Stimulated activated naive CD8-positive, alpha-beta T cell treated with anti-CD3 and anti-CD28 coated beads, Interleukin-15, Interleukin-2, amounts not matched to agents 100 ng/mL and 50 ng/mL, for 24 hours (primary cell): ENCODE results near the gene RABL6.
A peak's percentile ranks its signal among the peaks of the same experiment; 100 is the strongest.

Experiments used
- H3K27ac Mint-ChIP-seq: one replicate; pipeline ENCODE4 v1.8.0; 2021; ENCODE audit warnings: mild to moderate bottlenecking, mixed read lengths
- H3K27me3 Mint-ChIP-seq: one replicate; pipeline ENCODE4 v1.8.0; 2021; ENCODE audit warnings: mixed read lengths
- H3K36me3 Mint-ChIP-seq: one replicate; pipeline ENCODE4 v1.8.0; 2021; ENCODE audit warnings: low read depth, mixed read lengths
- H3K4me1 Mint-ChIP-seq: one replicate; pipeline ENCODE4 v1.8.0; 2021; ENCODE audit warnings: low read depth, mixed read lengths
- H3K4me3 Mint-ChIP-seq: one replicate; pipeline ENCODE4 v1.8.0; 2021; ENCODE audit warnings: mild to moderate bottlenecking, mixed read lengths
- H3K9me3 Mint-ChIP-seq: one replicate; pipeline ENCODE4 v1.8.0; 2021; ENCODE audit warnings: mixed read lengths

RABL6 gene

DNA sequence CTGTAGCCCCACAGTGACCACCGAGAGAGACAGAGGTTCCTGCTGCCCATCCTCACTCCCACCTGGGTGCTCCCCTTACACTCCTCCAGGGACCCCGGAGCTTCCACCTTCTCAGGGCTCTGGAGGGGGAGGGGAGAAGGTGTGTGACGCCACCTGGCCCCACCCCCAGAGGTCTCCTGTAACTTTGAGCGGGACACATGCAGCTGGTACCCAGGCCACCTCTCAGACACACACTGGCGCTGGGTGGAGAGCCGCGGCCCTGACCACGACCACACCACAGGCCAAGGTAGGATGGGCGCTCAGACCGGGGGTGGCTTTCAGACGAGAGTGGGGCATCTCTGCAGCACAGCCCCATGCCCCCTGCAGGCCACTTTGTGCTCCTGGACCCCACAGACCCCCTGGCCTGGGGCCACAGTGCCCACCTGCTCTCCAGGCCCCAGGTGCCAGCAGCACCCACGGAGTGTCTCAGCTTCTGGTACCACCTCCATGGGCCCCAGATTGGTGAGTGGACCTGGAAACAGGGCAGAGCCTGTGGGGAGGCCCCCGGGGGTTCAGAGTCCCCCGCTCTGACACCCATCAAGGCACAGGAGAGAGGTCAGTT is 48.9 kb downstream of the RABL6 start:
- Mint-ChIP-seq H3K27me3 (no peaks in the 10 kb centered on the region), H3K27ac (no peak overlapping the region), H3K4me3 (no peak overlapping the region), H3K36me3 (no peaks in the 10 kb centered on the region), H3K4me1 (no peaks in the 10 kb centered on the region), H3K9me3 (no peaks in the 10 kb centered on the region)

DNA sequence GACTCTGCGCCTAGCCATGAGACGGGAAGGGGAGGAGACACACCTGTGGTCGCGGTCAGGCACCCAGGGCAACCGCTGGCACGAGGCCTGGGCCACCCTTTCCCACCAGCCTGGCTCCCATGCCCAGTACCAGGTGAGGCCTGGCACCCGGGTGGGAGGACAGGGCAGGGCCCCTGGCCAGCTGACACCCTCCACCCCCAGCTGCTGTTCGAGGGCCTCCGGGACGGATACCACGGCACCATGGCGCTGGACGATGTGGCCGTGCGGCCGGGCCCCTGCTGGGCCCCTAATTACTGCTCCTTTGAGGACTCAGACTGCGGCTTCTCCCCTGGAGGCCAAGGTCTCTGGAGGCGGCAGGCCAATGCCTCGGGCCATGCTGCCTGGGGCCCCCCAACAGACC is 49.4 kb downstream of the RABL6 start:
- no peak overlapping the region for H3K27ac Mint-ChIP-seq
- no peaks in the 10 kb centered on the region for H3K9me3 Mint-ChIP-seq
- H3K27me3 Mint-ChIP-seq = no peaks in the 10 kb centered on the region
- no peaks in the 10 kb centered on the region for H3K4me1 Mint-ChIP-seq
- no peak overlapping the region for H3K4me3 Mint-ChIP-seq
- no peaks in the 10 kb centered on the region for H3K36me3 Mint-ChIP-seq

GRCh38 chr9:136857581-136858412 is 50.0 kb downstream of the RABL6 start:
- H3K27me3 Mint-ChIP-seq = no peaks in the 10 kb centered on the region
- H3K4me1 Mint-ChIP-seq = no peaks in the 10 kb centered on the region
- no peaks in the 10 kb centered on the region for H3K36me3 Mint-ChIP-seq
- H3K4me3 Mint-ChIP-seq = no peak overlapping the region
- H3K27ac Mint-ChIP-seq = no peak overlapping the region
- H3K9me3 Mint-ChIP-seq = no peaks in the 10 kb centered on the region

DNA sequence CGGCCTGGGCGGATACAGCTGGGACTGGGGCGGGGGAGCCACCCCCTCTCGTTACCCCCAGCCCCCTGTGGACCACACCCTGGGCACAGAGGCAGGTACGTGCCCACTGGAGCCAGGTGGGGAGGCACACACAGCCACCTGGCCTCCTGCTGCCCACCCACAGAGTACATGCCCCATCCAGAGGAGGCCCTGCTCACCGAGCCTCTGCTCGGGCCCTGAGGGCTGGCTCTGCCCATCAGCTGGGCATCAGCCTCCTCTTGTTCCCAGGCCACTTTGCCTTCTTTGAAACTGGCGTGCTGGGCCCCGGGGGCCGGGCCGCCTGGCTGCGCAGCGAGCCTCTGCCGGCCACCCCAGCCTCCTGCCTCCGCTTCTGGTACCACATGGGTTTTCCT is 50.7 kb downstream of the RABL6 start:
- no peak overlapping the region for H3K27ac Mint-ChIP-seq
- peaks cover 3% of the 10 kb centered on the region for H3K36me3 Mint-ChIP-seq
- no peaks in the 10 kb centered on the region for H3K9me3 Mint-ChIP-seq
- no peak overlapping the region for H3K4me3 Mint-ChIP-seq
- no peaks in the 10 kb centered on the region for H3K4me1 Mint-ChIP-seq
- no peaks in the 10 kb centered on the region for H3K27me3 Mint-ChIP-seq

GRCh38 chr9:136858844-136859757 is 51.4 kb downstream of the RABL6 start:
- no peak overlapping the region for H3K4me3 Mint-ChIP-seq
- no peak overlapping the region for H3K27ac Mint-ChIP-seq
- no peaks in the 10 kb centered on the region for H3K27me3 Mint-ChIP-seq
- peaks cover 10% of the 10 kb centered on the region for H3K36me3 Mint-ChIP-seq
- H3K9me3 Mint-ChIP-seq = no peaks in the 10 kb centered on the region
- H3K4me1 Mint-ChIP-seq = peaks cover 5% of the 10 kb centered on the region

DNA sequence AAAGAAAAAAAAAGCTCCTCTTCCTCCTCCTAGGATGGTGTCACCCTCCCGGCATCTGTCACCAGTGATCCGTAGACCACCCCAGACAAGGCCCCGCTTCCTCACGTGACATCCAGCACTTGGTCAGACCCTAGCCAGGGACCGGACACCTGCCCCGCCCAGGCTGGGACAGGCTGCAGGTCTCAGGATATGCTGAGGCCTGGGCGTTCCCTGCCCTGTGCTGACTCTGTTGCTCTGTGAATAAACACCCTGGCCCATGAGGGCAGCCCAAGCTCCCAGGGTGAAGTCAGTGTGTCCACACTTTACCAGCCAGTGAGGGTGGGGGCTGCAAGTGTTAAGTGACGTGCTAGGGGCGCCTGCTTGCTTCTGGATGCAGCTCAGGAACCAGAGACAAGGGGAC is 52.8 kb downstream of the RABL6 start:
- Mint-ChIP-seq H3K9me3 (no peaks in the 10 kb centered on the region), H3K36me3 (peaks cover 13% of the 10 kb centered on the region), H3K4me3 (no peak overlapping the region), H3K27me3 (no peaks in the 10 kb centered on the region), H3K27ac (no peak overlapping the region), H3K4me1 (peaks cover 16% of the 10 kb centered on the region)

DNA sequence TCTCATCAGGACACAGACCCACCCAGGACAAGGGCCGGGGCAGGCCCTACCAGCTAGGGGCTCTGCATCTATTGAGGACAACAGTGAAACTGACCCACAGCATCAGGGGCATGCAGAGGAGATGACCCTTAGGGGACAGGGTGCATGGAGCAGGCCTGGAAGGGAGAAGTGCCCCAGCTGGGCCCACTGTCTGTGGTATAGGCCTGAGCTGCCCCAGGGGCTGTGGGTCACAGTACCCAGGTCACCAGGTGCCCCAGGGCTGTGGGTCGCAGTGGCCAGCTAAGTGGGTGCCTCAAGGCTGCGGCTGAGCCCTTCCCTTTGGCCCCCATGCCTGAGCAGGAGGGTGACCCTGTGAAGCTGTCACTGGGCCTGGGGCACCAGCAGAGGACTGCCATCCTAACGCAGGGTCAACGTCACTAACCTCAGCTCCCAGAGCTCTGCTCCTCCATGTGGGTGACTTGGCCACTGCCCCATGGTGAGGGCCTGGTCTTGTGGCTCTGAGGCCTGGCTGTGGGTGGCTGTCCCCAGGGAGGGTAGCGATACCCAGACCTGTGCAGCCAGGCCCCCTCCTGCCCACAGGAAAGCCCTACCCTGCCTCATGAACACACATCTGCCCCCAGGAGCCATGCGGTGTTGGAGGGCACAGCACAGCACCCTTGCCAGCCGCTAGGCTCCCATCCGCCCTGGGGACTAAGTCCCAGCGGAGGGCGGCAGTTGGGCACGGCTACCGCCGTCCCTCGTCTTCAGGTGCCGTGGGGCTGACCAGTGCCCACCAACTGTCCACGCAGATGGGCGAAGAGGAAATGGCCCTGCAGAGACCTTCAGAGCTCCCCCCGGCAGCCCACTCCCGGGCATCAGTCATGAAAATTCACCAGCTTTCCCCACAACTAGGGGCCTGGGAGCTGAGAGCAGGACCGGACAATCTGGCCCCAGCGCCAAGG is 53.5 kb downstream of the RABL6 start:
- peaks cover 16% of the 10 kb centered on the region for H3K4me1 Mint-ChIP-seq
- H3K36me3 Mint-ChIP-seq = peaks cover 13% of the 10 kb centered on the region
- no peaks in the 10 kb centered on the region for H3K9me3 Mint-ChIP-seq
- no peaks in the 10 kb centered on the region for H3K27me3 Mint-ChIP-seq
- H3K27ac Mint-ChIP-seq = no peak overlapping the region
- H3K4me3 Mint-ChIP-seq = no peak overlapping the region

- peaks cover 16% of the 10 kb centered on the region for H3K4me1 Mint-ChIP-seq
- H3K9me3 Mint-ChIP-seq = no peaks in the 10 kb centered on the region
- H3K27ac Mint-ChIP-seq = no peak overlapping the region
- no peaks in the 10 kb centered on the region for H3K27me3 Mint-ChIP-seq
- H3K36me3 Mint-ChIP-seq = peaks cover 13% of the 10 kb centered on the region
- H3K4me3 Mint-ChIP-seq = no peak overlapping the region
Measured at GRCh38 chr9:136861874-136862457, 54.2 kb downstream of the RABL6 start.

DNA sequence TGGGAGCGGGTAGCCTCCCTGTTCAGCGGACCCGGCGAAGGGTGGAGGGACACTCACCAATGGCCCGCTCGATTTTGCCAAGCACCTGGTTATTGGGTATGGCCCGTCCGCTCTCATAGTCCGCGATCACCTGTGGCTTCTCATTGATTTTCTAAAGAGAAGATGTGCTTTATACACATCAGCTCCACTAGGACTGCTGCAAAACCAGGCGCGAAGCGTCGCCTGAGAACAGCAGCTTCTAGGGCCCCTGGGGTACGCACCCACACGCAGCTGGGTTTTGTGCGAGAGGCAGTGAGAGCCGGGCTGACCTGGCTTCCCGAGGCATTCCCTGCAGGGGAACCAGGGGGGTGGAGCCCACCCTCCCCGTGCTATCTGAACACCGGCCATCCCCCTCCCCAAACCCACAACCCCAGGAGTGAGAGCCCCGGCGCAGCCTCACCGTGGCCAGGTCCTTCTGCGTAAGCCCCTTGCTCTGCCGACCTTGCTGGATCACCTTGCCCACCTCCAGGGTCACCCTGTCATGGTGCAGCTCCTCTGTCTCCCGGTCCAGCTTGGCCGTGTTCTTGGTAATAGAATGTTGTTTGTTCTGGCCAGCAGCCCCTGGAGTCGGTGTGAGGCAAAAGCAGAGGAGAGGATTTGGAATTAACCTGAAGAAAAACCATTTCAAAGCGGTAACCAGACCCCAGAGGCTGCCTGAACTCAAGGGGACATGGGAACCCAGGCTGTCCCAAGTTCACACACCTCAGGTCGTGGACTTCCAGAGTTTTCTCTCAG is 55.3 kb downstream of the RABL6 start:
- H3K4me1 Mint-ChIP-seq = peaks cover 16% of the 10 kb centered on the region
- no peak overlapping the region for H3K27ac Mint-ChIP-seq
- no peaks in the 10 kb centered on the region for H3K27me3 Mint-ChIP-seq
- H3K9me3 Mint-ChIP-seq = no peaks in the 10 kb centered on the region
- no peak overlapping the region for H3K4me3 Mint-ChIP-seq
- peaks cover 13% of the 10 kb centered on the region for H3K36me3 Mint-ChIP-seq

DNA sequence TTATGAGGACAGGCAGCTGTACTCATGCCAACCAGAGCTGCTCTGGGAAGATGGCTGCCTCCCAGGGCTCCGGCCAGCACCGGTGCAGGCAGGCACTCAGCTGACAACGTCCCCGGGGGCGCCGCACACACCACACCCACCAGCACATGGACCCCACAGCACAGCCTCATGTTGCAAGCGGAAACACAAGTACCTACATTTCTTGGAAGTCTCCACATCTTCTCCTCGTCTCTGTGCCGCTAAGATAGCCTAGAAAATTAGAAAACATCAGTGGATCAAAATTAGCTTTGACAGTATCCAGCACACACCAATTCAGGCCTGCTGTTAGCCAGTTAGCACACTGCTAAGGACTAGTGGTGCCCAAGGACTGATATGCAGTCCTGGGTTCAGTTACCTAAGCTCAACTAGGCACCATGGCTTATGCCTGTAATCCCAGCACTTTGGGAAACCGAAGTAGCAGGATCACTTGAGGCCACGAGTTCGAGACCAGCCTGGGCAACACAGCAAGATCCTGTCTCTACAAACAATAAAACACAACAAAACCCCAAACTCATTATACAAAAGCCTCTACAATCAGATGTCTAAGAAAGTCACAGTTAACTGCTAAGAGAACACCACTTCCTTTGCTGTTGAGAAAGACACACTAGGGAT is 56.0 kb downstream of the RABL6 start:
- Mint-ChIP-seq H3K36me3 (peaks cover 13% of the 10 kb centered on the region), H3K27ac (peak overlapping the region; percentile 74)

DNA sequence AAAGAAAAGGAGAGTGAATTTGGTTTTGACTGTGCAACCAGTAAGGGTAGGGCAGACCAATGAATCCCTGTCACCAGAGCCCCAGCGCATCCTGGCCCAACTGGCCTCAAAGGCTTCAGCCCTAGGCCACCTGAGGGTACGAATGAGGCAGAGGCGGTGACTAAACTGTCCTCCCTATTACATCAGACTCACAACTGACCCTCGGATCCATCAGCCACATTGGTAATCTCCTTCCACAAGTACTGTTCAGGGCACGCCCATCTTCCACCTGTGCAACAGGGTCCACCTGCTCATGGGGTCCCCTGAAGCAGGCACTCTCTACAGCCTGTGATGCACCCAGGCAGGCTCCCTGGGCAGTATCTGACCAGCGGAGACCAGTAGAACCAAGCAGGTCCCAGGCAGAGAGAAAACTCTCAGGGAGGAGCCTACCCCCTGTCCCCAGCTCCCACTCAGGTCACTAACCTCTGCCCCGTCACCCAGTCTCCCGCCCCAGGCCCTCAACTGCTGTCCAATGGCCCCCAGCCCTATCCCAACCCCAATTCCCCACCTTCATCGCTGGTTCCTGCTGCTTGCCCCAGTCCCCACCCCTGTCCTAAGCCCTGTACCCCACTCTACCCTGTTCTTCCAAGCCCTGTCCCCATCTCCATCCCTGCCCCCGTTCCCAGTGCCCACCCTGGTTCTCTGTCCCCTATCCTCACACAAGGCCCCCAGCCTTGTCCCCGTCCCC is 57.5 kb downstream of the RABL6 start:
- H3K27me3 Mint-ChIP-seq = no peaks in the 10 kb centered on the region
- no peaks in the 10 kb centered on the region for H3K9me3 Mint-ChIP-seq
- peak overlapping the region; percentile 84 for H3K4me3 Mint-ChIP-seq
- H3K27ac Mint-ChIP-seq = peak overlapping the region; percentile 77
- H3K4me1 Mint-ChIP-seq = peaks cover 18% of the 10 kb centered on the region
- H3K36me3 Mint-ChIP-seq = peaks cover 13% of the 10 kb centered on the region

More for the DNA sequence above, 56.0 kb downstream of the RABL6 start:
- Mint-ChIP-seq H3K9me3 (no peaks in the 10 kb centered on the region), H3K27me3 (no peaks in the 10 kb centered on the region), H3K4me1 (peaks cover 18% of the 10 kb centered on the region), H3K4me3 (no peak overlapping the region)

GRCh38 chr9:136865768-136866103 is 58.0 kb downstream of the RABL6 start:
- no peaks in the 10 kb centered on the region for H3K27me3 Mint-ChIP-seq
- H3K4me3 Mint-ChIP-seq = peak overlapping the region; percentile 84
- H3K4me1 Mint-ChIP-seq = peaks cover 18% of the 10 kb centered on the region
- no peaks in the 10 kb centered on the region for H3K9me3 Mint-ChIP-seq
- peaks cover 13% of the 10 kb centered on the region for H3K36me3 Mint-ChIP-seq
- H3K27ac Mint-ChIP-seq = peak overlapping the region; percentile 77
